Right hindlimb (tissue), 1 donor: ENCODE data around the gene RABGAP1L.
"Not testable (repeated sequence)": the region's sequence is repeated elsewhere in the genome, so short reads cannot be mapped to it uniquely, and the experiment has no call there.

ENCODE experiments used
- DNase-seq: peaks from one replicate; pipeline ENCODE4 v3.0.0-alpha.2; 2018

The RABGAP1L gene

GRCh38 chr1:174247472-174247871 lies 88.2 kb downstream of the RABGAP1L start:
- DNase-seq = no peak

- no peak for DNase-seq
Measured at GRCh38 chr1:174248041-174248440, 88.7 kb downstream of the RABGAP1L start.

- not testable (repeated sequence) for DNase-seq
Measured at GRCh38 chr1:174256386-174256785, 97.1 kb downstream of the RABGAP1L start.

GRCh38 chr1:174258148-174258550 lies 98.8 kb downstream of the RABGAP1L start:
- DNase-seq = peak; percentile 24

GRCh38 chr1:174262349-174263241 lies 103.3 kb downstream of the RABGAP1L start:
- peak; percentile 51 for DNase-seq

GRCh38 chr1:174265282-174265681 lies 106.0 kb downstream of the RABGAP1L start:
- no peak for DNase-seq

GRCh38 chr1:174266476-174266875 lies 107.2 kb downstream of the RABGAP1L start:
- DNase-seq = no peak

GRCh38 chr1:174266991-174267612 lies 107.8 kb downstream of the RABGAP1L start:
- no peak for DNase-seq

- no peak for DNase-seq
Measured at GRCh38 chr1:174269989-174270651, 110.8 kb downstream of the RABGAP1L start.

- DNase-seq = no peak
Measured at GRCh38 chr1:174273190-174273589, 113.9 kb downstream of the RABGAP1L start.

- DNase-seq = no peak
Measured at GRCh38 chr1:174273776-174274175, 114.5 kb downstream of the RABGAP1L start.

- no peak for DNase-seq
Measured at GRCh38 chr1:174274452-174274851, 115.1 kb downstream of the RABGAP1L start.

- no peak for DNase-seq
Measured at GRCh38 chr1:174274884-174275283, 115.6 kb downstream of the RABGAP1L start.

- no peak for DNase-seq
Measured at GRCh38 chr1:174276087-174276486, 116.8 kb downstream of the RABGAP1L start.

- DNase-seq = no peak
Measured at GRCh38 chr1:174284052-174284451, 124.7 kb downstream of the RABGAP1L start.

GRCh38 chr1:174286042-174286441 lies 126.7 kb downstream of the RABGAP1L start:
- no peak for DNase-seq

GRCh38 chr1:174289644-174290310 lies 130.5 kb downstream of the RABGAP1L start:
- no peak for DNase-seq

- DNase-seq = no peak
Measured at GRCh38 chr1:174291059-174291458, 131.7 kb downstream of the RABGAP1L start.

GRCh38 chr1:174296309-174296708 lies 137.0 kb downstream of the RABGAP1L start:
- no peak for DNase-seq

- no peak for DNase-seq
Measured at GRCh38 chr1:174297351-174297750, 138.0 kb downstream of the RABGAP1L start.

GRCh38 chr1:174301295-174302077 lies 142.2 kb downstream of the RABGAP1L start:
- no peak for DNase-seq

GRCh38 chr1:174308604-174309003 lies 149.3 kb downstream of the RABGAP1L start:
- no peak for DNase-seq
